HCT116 (cell line): ENCODE results near the gene CLEC18A. TPM values are rescaled to one million over a fixed set of nuclear protein-coding genes. Genes with fewer than 3 reads are reported as not detected.

Experiments used
- ATAC-seq: fragments of 200-7000 bp; cut with Tn5 transposase; 2 replicates; pipeline ENCODE4 v1.9.1; 2020; ENCODE audit warnings: mild to moderate bottlenecking, moderate library complexity
- BruUV-seq: library from RNA; stranded (reverse); fragments of 400-500 nt; replicated peaks from 2 replicates; lab custom pipeline; 2021; lab: Mats Ljungman, UMichigan
- CTCF ChIA-PET: fragments of 300-600 bp; sonication (Branson Sonifier 250); formaldehyde crosslinking; loops from one replicate; lab custom pipeline; 2021; ENCODE audit warnings: antibody characterized with exemption; lab: Charles Lee
- POLR2A ChIA-PET: fragments of 300-600, 350-600 bp; sonication (Branson Sonifier 250); formaldehyde crosslinking; loops from one replicate; lab custom pipeline; 2021; ENCODE audit warnings: antibody characterized with exemption; lab: Charles Lee
- RAD21 ChIA-PET, 2 experiments: fragments of 300-600 bp; sonication (Branson Sonifier 250); formaldehyde crosslinking; loops; one replicate each; lab custom pipeline; 2023; ENCODE audit warnings: low total read pairs in 2 of 2; ENCODE audit not compliant: uncharacterized antibody in 2 of 2, unreplicated experiment in 2 of 2, low non-redundant PET in 1 of 2; lab: Charles Lee
- DNase-seq: peaks from one replicate; pipeline ENCODE4 v3.0.0-alpha.2; 2010; ENCODE audit warnings: low read depth, low spot score
- H2AFZ ChIP-seq: fragments of 200-600 bp; shearing (Covaris generic), sonication (generic); 2 replicates; pipeline ENCODE4 v1.6.1; 2017; ENCODE audit warnings: low read depth, mixed run types, mixed read lengths, antibody characterized with exemption, low read length; ENCODE audit not compliant: poor library complexity, severe bottlenecking
- H3K27ac ChIP-seq: 2 replicates; pipeline ENCODE4 v1.5.1; 2012; ENCODE audit warnings: low read depth, low read length
- H3K27me3 ChIP-seq: fragments of 200-600 bp; sonication (generic); 2 replicates; pipeline ENCODE4 v1.6.1; 2016; ENCODE audit warnings: mixed run types, low read length, mixed read lengths; ENCODE audit not compliant: insufficient read depth
- H3K36me3 ChIP-seq, 2 experiments: fragments of 200-500 bp in 1 of 2; fragments of 200-600 bp in 1 of 2; sonication (Bioruptor generic) in 1 of 2; sonication (generic) in 1 of 2; 2 replicates each; pipeline versions ENCODE4 v1.5.1 to v1.6.1; 2014 to 2016; ENCODE audit warnings: low read length in 2 of 2, inconsistent platforms in 1 of 2, mixed read lengths in 1 of 2, mixed run types in 1 of 2; ENCODE audit not compliant: insufficient read depth in 2 of 2, control insufficient read depth in 1 of 2
- H3K4me1 ChIP-seq, 2 experiments: fragments of 200-600 bp in 1 of 2; sonication (generic) in 1 of 2; 2 replicates each; pipeline versions ENCODE4 v1.5.1 to v1.6.1; 2012 to 2017; ENCODE audit warnings: low read length in 2 of 2, inconsistent platforms in 1 of 2, mild to moderate bottlenecking in 1 of 2, mixed read lengths in 1 of 2, mixed run types in 1 of 2, moderate library complexity in 1 of 2; ENCODE audit not compliant: insufficient read depth in 2 of 2, control insufficient read depth in 1 of 2
- H3K4me2 ChIP-seq: fragments of 200-600 bp; sonication (generic); 2 replicates; pipeline ENCODE4 v1.6.1; 2017; ENCODE audit warnings: mixed run types, low read length, mixed read lengths
- H3K4me3 ChIP-seq, 2 experiments: fragments of 200-600 bp in 1 of 2; sonication (generic) in 1 of 2; replicated peaks in 1 of 2; 2 replicates each; pipeline ENCODE4 v1.5.1; 2011 to 2016; ENCODE audit warnings: low read length in 2 of 2, control low read depth in 1 of 2, low read depth in 1 of 2, mild to moderate bottlenecking in 1 of 2, mixed read lengths in 1 of 2, mixed run types in 1 of 2
- H3K79me2 ChIP-seq: fragments of 200-600 bp; sonication (generic); 2 replicates; pipeline ENCODE4 v1.6.1; 2017; ENCODE audit warnings: mild to moderate bottlenecking, mixed run types, low read length, moderate library complexity, mixed read lengths; ENCODE audit not compliant: insufficient read depth
- H3K9ac ChIP-seq: fragments of 200-600 bp; sonication (generic); 2 replicates; pipeline ENCODE4 v1.6.1; 2016; ENCODE audit warnings: low read length, mixed read lengths
- H3K9me2 ChIP-seq: fragments of 200-600 bp; sonication (generic), shearing (Covaris generic); 2 replicates; pipeline ENCODE4 v1.6.1; 2017; ENCODE audit warnings: mixed run types, mild to moderate bottlenecking, moderate library complexity; ENCODE audit not compliant: insufficient read depth
- H3K9me3 ChIP-seq, 2 experiments: fragments of 200-500 bp in 1 of 2; fragments of 200-600 bp in 1 of 2; sonication (Bioruptor generic) in 1 of 2; sonication (generic) in 1 of 2; 2 replicates each; pipeline ENCODE4 v1.6.1; 2014 to 2017; ENCODE audit warnings: low read length in 2 of 2, mixed read lengths in 2 of 2, inconsistent platforms in 1 of 2, low read depth in 1 of 2, mild to moderate bottlenecking in 1 of 2, mixed run types in 1 of 2, moderate library complexity in 1 of 2; ENCODE audit not compliant: control insufficient read depth in 1 of 2, insufficient read depth in 1 of 2
- H4K20me1 ChIP-seq: fragments of 200-600 bp; sonication (generic), shearing (Covaris generic); 2 replicates; pipeline ENCODE4 v1.6.1; 2017; ENCODE audit warnings: mixed run types, mild to moderate bottlenecking, moderate library complexity; ENCODE audit not compliant: insufficient read depth
- CTCF ChIP-seq, 3 experiments: fragments of 200-600 bp in 1 of 3; sonication (generic) in 1 of 3; IDR thresholded peaks in 2 of 3; conservative IDR thresholded peaks in 1 of 3; 2 replicates each; pipeline ENCODE4 v1.5.1; 2012 to 2017; ENCODE audit warnings: low read depth in 2 of 3, low read length in 2 of 3, antibody characterized with exemption in 1 of 3, borderline replicate concordance in 1 of 3, control low read depth in 1 of 3, mild to moderate bottlenecking in 1 of 3, mixed read lengths in 1 of 3, mixed run types in 1 of 3, moderate library complexity in 1 of 3; ENCODE audit not compliant: insufficient read depth in 1 of 3
- ELF1 ChIP-seq: IDR thresholded peaks from 2 replicates; pipeline ENCODE4 v1.6.1; 2012; ENCODE audit warnings: low read depth, borderline replicate concordance
- EZH2phosphoT487 ChIP-seq: fragments of 200-600 bp; IDR thresholded peaks from 2 replicates; pipeline ENCODE4 v1.6.1; 2018; ENCODE audit warnings: antibody characterized with exemption, borderline replicate concordance
- JUND ChIP-seq: IDR thresholded peaks from 2 replicates; pipeline ENCODE4 v1.6.1; 2012
- POLR2A ChIP-seq: IDR thresholded peaks from 2 replicates; pipeline ENCODE4 v1.7.0; 2011; ENCODE audit warnings: borderline replicate concordance; ENCODE audit not compliant: insufficient read depth, insufficient read length; ENCODE audit errors: extremely low read depth
- RAD21 ChIP-seq: IDR thresholded peaks from 2 replicates; pipeline ENCODE4 v1.6.1; 2012; ENCODE audit warnings: low read depth, mild to moderate bottlenecking
- SP1 ChIP-seq: IDR thresholded peaks from 2 replicates; pipeline ENCODE4 v1.6.1; 2012; ENCODE audit warnings: low read depth
- SRF ChIP-seq: IDR thresholded peaks from 2 replicates; pipeline ENCODE4 v1.6.1; 2012; ENCODE audit warnings: low read depth
- ZFX ChIP-seq: fragments of 450-650 bp; IDR thresholded peaks from 2 replicates; pipeline ENCODE4 v1.6.1; 2017
- intact Hi-C: fragments of 100-400 bp; cut with micrococcal nuclease; formaldehyde crosslinking; loops from 2 replicates; pipeline ENCODE4 v1.10.0; 2022
- total RNA-seq: library from RNA; stranded (reverse); gene quantifications from one replicate; pipeline ENCODE4 v1.2.1, GENCODE V29; 2021; ENCODE audit not compliant: unreplicated experiment
- TF ChIP-seq, protein P1 (sequence below): IDR thresholded peaks from 2 replicates; pipeline ENCODE4 v1.6.1; 2012

CLEC18A gene
- total RNA-seq, 1 experiment from 2014 or later = 1.0 TPM

DNA sequence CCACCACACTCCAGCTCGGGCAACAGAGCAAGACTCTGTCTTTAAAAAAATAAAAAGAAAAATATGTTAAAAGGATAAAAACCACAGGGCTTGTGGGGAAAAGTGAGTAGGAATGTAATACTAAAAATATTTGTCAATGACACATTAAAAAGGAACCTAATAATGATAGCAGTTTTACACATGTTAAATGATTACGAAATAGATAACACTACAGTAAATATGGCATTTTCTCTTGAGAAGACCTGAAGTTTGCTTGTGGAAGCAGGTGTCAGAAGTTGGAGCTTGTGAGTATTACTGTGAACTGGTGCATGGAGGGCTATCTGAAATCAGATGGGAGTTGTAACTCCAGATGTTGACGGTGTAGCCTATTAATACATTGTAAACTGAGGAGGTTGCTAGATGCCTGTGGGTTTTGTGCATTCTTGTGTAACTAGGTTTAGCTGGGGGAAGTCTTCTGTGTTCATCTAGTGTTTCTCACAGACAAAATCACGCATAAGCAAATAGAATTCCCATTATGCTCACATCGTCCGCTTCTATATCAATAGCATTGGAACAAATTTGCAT, 44.2 kb upstream of the CLEC18A start:
- no peak for TF ChIP-seq RAD21
- no peak for TF ChIP-seq ELF1
- TF ChIP-seq, protein P1, sequence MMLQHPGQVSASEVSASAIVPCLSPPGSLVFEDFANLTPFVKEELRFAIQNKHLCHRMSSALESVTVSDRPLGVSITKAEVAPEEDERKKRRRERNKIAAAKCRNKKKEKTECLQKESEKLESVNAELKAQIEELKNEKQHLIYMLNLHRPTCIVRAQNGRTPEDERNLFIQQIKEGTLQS = no peak
- no peak for TF ChIP-seq CTCF (IDR thresholded peaks at IDR 0.05 in 2 of 3, conservative IDR thresholded peaks at IDR 0.05 in 1 of 3; ENCODE audit: borderline replicate concordance in 1 of 3, insufficient read depth in 1 of 3, low read depth in 2 of 3, low read length in 2 of 3)
- TF ChIP-seq ZFX = no peak
- TF ChIP-seq SRF = no peak
- no peak for TF ChIP-seq POLR2A
- TF ChIP-seq JUND = no peak
- no peak for TF ChIP-seq SP1
- TF ChIP-seq EZH2phosphoT487 = no peak
- H3K36me3 ChIP-seq = peaks cover 3 to 4% of the 10 kb centered on the region in 2 experiments; a peak in 1 of 4 replicates
- H3K4me2 ChIP-seq = no peak overlapping the region
- no peaks in the 10 kb centered on the region for H3K27me3 ChIP-seq
- H4K20me1 ChIP-seq = no peaks in the 10 kb centered on the region; the same call in 1 of the 2 replicates
- H3K27ac ChIP-seq = no peak overlapping the region
- ChIA-PET RAD21 (no interaction called here), CTCF (interaction anchor here (1.0 kb wide), 1 partner anchor 23 kb away, joined by 3 read pairs; no protein-coding TSS in a partner anchor), POLR2A (no interaction called here)
- H3K4me3 ChIP-seq = no peak overlapping the region
- no peak for ATAC-seq
- no peaks in the 10 kb centered on the region for H3K9me2 ChIP-seq
- no peak for DNase-seq
- BruUV-seq = no TSS peak
- H3K9ac ChIP-seq = no peak overlapping the region
- no peak overlapping the region for H2AFZ ChIP-seq
- intact Hi-C loops = no loop called here
- no peaks in the 10 kb centered on the region for H3K4me1 ChIP-seq
- H3K9me3 ChIP-seq = no peaks in the 10 kb centered on the region
- no peaks in the 10 kb centered on the region for H3K79me2 ChIP-seq
